Cortex of kidney (tissue), 1 donor: Measurements from ENCODE around the gene ACTR1A.

ENCODE experiments used
- DNase-seq: peaks from one replicate; lab custom pipeline; 2025; lab: John Stamatoyannopoulos, UW

The ACTR1A gene

DNA sequence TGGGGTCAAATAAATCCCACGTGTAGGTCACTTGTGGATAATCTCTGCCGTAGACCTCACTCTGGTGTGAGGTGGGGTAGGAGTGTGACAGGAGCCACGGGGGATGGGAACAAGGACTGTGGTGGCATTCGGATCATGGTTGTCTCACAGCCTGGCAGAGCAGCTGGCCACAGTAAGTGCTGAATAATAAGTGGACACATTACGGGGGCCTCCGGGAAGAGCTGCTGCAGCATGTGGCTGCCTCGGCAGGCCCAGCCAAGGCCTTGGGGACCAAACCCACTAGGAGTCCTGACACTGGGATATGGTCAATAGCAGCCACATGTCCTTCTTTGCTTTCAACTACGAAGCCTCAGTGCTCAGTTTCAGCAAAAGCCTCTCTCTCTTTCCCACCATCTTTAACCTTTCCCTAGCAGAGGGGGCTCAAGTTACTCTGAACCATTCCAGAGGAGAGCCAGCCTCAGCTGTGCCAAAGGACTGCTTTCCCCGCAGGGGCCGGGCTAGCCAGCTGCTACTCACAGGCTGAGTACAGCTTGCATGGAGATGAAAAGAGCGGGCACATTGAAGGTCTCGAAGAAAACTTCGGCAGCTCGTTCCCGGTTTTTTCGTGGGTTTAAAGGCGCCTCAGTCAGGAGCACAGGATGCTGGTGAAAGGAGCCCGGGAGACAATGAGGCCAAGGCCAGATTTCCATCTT is 17.3 kb downstream of the ACTR1A start:
- no peak for DNase-seq

DNA sequence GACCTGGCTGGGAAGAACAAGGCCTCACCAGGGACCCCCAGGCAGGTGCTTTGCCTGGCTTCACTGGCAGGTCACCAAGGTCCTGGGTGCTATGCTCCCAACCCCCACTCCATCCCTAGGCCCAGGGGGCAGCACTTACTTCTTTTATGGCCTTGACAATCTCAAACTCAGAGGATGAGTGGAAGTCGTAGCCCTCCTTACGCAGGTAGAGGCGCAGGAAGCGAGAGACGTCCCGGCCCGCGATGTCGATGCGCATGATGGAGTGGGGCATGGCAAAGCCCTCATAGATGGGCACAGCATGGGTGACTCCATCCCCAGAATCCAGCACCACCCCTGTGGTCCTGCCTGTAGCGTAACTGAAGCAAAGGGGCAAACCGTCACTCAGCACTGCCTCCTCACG is 18.5 kb downstream of the ACTR1A start:
- no peak for DNase-seq

DNA sequence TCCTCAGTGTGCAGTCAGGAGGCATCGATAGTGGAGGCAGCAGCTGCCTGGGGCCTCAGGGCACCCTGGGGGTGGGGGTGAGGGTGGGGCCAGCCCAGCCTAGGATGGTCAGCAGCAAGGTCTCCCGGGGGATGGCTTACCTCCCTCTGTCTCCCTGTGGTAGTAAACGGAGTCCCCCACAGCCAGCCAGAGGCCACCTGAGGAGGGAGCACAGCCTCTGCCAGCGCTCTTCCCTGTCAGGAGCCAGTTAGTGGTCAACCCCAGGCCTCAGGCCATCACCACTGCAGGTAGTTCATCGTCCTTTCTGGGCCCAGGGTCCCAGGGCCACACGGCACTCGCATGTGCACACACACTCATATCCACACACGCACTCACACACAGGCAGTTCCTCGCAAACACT is 22.1 kb downstream of the ACTR1A start:
- no peak for DNase-seq

DNA sequence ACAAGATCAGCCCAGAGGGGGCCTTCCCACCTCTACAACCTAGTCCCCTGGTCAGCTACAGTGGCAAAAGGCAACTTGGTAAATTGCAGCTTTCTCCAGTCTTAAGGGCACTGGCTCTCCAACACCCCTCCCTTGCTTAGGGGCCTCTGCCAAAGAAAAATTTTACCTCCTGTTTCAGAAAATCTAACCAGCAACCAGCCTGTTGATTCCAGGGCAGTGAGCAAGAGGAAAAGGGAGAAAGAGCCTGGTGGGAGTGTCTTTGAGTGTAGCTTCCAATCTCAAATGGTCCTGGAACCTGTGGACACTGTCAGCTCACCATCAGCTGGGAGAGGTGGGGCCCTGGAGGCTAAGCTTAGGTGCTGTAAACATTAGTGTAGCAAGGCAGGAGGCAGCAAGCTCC is 22.9 kb downstream of the ACTR1A start:
- DNase-seq, result no peak

DNA sequence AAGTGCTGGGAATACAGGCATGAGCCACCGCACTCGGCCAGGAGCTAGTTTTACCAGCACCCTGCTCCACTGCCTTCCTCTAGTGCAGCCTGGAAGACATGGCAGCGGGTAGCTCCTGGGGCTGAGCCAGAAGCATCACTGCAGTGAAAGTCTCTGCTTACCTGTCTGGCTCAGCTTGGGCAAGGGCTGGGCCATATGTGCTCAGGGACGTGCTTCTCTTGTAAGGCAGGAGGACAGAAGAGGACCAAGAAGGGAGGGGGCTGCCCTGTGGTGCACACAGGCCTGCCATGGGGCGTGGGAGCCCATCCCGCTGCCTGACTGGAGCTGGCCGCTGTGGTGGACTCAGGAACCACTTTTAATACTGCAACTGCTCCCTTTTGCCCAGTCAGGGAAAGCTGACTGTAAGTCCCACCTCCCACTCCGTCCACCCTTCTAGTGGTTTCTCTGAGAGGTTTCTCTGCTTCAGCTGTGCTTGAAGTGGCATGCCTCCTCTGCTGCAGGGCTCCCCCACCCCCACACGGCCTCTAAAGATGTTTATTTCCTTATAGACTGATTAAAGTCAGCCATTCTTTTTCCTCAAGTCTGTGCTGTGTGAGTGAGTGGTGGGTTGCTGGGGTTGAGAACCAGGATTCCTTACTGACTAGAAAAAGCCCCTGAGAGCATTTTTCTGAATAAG is 25.9 kb downstream of the ACTR1A start:
- DNase-seq, result no peak

DNA sequence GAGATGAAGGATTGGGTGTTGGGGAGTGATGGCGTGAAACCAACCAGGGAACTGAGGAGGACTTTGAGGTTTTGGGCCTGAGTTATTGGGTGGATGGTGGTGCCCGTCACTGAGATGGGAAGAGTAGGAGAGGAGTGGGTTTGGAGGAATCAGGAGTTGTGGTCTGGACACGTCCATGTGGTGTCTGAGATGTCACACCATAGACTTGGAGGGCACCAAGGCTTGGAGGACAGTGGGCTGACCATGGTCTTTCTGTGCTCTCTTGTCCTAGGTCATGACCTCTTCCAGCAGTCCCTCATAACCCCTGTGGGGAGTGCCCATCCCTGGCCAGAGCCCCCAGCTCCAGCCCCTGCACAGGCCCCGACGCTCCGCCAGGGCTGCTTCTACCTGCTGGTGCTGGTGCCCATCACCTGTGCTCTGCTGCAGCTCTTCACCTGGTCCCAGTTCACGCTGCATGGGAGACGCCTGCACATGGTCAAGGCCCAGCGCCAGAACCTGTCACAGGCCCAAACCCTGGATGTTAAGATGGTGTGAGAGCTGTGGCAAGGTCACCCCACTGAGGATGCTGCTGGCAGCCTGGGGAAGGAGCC is 27.0 kb downstream of the ACTR1A start:
- no peak for DNase-seq

DNA sequence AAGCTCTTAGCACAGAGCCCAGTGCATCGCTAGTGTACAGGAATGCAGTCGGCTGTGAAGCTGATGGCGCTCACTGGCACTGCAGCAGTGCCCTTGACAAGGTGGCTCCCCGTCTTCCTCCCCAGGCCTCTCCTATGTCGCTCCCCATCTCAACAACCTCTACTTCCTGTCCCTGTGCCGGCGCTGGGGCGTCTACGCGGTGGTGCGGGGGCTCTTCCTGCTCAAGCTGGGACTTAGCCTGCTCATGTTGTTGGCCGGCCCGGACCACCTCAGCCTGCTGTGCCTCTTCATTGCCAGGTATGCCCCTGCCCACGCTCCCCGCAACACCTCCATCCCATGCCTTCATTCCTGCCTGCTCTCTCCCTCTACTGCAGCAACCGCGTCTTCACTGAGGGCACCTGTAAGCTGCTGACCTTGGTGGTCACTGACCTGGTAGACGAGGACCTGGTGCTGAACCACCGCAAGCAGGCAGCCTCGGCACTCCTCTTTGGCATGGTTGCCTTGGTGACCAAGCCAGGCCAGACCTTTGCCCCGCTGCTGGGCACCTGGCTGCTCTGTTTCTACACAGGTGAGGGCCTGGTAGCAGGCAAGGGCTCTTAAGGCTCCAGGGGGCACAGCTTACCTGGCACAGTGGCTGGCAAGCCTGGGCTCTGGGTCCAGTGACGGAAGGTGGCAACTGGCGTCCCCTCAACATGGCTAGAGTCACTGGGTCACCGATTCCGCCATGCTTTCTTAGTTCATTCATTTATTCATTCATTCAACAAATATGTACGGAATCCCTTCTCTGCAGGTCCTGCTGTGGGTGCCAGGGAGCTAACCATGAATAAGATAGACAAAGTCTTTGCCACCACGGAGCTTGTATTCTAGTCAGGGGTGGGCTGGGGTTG is 28.8 kb downstream of the ACTR1A start:
- DNase-seq, result no peak

DNA sequence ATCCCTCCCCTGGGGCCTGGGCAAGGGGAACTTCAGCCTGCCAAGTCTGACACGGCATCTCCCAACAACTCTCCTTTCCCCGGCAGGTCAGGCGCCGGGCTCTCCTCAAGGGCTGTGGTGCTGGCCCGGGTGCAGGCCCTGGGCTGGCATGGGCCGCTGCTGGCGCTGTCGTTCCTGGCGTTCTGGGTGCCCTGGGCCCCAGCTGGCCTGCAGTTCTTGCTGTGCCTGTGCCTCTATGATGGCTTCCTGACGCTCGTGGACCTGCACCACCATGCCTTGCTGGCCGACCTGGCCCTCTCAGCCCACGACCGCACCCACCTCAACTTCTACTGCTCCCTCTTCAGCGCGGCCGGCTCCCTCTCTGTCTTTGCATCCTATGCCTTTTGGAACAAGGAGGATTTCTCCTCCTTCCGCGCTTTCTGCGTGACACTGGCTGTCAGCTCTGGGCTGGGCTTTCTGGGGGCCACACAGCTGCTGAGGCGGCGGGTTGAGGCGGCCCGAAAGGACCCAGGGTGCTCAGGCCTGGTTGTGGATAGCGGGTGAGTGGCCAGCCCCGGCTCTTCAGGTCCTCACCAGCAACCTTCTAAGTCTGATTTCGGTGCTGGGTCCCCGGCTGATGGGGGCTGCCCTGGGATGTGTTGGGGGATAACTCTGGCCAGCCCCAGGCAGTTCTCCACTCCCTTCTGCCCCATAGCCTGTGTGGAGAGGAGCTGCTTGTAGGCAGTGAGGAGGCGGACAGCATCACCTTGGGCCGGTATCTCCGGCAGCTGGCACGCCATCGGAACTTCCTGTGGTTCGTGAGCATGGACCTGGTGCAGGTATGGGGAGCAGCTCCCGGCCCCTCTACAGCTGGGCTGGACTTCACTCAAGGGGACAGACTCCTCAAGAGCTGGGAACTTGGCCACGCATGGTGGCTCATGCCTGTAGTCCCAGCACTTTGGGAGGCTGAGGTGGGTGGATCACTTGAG is 31.6 kb downstream of the ACTR1A start:
- DNase-seq, result no peak

DNA sequence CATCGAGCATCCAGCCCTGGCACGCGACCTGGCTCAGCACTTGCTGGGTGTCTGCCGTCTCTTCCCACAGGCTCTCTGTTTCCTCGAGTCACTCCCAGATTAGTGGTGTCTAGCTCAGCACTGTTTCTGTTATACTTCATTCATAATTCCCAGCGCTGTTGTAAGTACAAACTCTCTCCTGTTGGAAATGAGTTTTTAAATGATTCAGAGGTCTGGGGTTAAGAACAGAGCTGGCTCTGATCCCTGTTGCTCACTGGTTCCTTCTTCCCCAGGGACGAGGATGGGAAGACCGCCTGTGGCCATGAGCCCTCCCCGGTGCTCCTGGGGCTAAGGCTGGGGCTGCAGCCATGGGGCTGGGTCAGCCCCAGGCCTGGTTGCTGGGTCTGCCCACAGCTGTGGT is 33.8 kb downstream of the ACTR1A start:
- no peak for DNase-seq

DNA sequence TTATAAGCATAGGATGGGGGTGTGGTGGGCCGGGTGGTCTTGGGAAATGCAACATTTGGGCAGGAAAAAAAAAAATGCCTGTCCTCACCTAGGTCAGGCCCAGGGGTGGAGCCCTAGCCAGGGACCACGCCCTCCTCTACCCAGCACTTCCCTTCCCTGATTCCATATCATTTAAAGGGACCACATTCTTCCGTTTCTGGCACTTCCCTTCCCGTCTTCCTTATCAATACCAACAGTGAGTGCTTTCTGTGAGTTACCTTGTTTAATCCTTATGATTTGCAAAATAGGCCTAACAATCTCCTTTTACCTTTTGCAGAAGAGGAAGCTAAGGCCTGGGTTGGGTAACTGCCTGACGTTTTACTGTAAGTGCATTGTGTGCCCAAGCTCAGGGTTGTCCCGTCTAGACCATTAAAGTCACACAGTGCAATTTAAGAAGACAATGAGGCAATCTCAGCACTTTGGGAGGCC is 34.5 kb downstream of the ACTR1A start:
- no peak for DNase-seq

DNA sequence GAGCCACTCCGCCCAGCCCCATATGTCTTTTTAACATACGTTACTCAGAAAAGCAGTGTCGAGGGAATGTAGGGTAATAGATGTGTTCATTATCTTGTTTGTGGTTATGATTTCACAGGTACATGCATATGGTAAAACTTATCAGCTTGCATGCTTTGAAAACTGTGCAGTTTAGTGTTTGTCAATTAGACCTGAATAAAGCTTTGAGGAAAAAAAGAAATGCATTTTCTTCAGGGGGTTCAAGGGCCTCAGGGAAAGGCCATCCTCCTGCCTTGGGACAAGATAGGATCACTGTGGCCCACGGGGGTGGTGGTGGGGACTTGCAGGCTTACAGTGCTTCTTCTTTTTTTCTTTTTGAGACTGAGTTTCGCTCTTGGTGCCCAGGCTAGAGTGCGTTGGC is 35.2 kb downstream of the ACTR1A start:
- DNase-seq, result no peak

DNA sequence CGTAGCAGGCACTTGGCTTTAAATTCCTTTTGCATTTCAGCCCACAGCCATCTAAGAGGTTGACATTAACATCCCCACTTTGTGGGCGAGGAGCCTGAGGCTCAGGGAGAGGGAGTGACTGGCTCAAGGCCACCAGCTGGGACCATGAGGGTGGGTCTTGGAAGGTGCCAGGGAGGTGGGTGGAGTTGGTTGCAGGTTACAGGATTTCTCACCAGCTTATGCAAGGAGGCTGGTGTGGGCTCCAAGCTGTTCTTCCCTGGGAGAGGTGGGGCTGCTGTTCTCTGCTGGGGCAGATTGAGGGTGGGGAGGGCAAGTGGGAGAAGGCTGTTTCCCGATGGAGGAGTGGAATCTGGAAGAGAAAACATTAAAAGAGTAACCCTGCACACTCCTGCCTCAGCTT is 37.0 kb downstream of the ACTR1A start:
- no peak for DNase-seq

DNA sequence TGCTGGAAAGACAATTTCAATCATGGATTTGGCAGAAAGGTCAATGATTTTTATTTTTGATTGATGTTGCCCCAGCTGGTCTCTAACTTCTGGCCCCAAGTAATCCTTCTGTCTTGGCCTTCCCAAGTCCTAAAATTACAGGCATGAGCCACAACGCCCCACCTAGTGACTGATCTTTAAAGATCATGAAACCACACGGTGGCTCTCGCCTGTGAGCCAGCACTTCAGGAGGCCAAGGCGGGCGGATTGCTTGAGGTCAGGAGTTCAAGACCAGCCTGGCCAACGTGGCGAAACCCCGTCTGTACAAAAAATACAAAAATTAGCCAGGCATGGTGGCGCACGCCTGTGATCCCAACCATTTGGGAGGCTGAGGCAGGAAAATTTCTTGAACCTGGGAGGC is 38.5 kb downstream of the ACTR1A start:
- no peak for DNase-seq

DNA sequence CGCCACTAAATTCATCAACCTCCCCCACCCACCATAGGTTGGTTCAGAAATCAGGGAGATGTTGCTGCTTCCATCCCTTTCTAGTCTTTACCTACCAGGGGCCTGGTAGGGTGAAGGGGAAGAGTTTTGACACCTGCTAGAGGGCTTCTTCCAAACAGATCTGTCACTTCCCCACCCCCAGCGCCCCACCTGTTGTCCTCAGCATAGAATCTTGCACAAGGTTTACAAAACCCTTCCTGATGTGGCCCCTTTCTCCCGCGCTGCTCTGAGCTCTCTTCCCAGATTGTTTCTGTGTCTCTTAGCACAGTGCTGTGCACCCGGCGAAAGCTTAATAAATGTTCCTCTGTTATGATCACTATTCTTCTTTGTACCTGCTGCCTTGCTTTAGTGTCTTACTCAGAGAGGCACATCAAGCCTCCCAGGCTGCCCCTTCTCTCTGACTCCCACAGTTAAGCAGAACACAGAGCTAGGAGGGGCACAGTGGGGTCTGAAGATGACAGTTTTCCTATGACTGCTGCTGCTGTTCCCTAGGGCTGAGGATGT is 39.9 kb downstream of the ACTR1A start:
- DNase-seq, result no peak

DNA sequence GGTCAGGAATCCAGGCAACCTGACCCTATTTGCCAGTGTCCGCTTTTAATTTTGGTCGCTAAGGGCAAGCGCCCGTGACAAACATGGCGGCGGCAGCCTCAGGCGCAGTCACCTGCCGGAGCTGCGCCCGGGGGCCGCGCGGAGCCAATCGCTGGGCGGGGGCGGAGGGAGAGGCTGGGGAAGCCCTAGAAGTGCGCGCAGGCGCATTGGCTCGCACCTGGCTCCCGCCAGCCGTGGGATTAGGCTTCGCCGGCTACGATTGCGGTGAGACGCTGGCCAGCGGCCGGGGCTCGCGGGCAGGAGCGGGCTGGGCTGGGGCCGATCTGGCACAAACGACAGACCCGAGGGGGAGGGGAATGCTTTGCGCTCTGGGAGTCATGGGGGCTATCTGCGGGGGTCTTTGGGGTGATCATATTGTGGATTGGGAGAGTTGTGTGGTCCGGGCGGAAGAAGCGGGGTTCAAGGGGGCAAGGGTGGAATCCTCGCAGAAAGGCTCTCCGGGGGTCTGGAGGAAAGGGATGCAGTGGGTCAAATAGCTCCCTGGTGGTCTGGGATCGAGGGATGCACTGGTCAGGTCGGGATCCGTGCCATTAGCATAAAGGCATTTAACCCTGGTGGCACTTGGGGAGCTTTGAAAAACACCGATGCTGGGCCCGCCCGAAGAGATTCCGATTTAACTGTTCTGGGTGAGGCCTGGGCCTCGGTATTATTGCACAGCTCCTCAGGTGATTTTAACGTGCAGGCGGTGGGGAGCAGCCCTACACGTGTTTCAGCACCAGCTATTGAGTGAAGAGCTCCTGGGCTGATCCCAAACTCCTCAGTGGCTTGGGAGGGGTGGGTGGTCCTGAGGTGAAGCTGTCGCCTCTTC is 41.1 kb downstream of the ACTR1A start:
- DNase-seq, result peak; percentile 54

DNA sequence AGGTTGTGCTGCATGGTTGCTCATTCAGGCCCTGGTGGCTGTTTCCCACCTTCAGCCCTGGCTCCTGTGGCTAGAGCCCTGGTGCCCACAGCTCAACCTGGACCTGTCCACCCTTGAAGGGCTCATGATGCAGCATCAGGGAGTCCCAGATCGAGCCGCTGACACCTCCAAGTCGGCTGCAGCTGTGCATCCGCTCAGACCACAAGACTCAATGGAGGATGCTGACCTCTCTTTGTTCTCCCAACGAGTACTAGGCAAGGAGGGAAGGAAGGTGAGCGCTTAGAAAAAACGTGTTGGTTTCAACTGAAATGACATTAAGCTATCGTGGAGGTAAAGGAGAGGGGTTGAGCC is 41.7 kb downstream of the ACTR1A start:
- DNase-seq, result no peak

DNA sequence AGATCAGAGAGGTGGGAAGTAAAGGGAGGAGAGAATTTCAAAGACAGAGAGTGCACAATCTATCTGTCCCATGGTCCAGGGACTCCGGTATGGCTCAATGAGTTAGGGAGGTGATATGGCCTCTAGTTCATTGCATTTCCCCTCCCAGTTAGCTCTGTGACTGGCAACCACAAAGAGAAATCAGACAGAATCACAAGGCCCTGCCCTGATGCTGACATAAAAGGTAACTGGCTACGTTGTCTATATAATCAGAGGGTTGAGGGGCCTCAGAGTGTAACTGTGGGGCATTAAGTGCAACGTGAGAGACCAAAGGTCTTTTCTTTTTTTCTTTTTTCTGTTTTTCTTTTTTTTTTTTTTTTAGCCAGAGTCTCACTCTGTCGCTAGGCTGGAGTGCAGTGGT is 43.9 kb downstream of the ACTR1A start:
- DNase-seq, result no peak

DNA sequence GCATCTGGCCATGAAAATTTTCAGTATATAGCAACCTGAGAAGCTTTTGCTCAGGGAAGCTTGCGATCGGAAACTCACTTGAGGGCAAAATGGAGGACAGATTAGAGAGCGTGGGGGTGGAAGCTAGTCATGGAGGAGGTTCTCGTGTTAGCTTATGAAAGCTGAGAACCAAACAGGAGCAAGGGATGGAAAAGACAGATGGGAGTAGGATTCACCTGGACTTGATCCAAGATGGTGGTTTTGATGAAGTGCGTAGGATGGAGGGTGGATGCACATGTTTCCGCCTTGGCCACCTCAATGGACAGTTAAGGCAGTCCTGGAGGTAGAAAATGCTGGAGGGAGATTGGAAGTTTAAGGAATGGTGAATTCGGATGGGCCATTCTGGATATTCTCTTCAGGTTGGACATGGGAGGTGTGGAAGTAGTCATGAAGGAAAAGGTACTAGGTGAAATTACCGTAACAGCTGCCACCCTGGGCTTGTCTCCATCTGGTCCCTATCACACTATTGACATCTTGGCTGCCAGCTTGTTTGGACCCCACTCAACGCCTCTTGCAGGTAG is 44.8 kb downstream of the ACTR1A start:
- DNase-seq, result no peak

DNA sequence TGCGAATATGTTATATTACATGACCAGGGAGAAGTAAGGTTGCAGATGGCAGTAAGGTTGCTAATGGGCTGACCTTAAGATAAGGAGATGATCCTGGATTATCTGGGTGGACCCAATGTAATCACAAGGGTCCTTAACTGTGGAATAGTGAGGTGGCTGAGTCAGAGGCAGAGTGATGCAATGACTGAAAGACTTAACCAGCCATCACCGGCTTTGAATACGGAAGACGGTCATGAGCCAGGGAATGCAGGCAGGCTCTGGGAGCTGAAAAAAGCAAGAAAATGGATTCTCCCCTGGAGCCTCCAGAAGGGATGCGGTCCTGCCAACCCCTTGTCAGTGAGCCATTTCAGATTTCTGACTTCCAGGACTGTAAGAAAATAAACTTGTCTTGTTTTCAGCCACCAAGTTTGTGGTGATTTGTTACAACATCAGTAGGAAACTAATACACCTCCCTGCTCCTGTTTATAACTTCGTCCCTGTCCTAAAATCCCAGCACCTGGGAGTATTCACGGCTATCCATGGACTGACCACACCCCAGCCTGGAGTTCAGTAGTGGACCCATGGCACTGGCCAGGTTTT is 46.5 kb downstream of the ACTR1A start:
- DNase-seq, result no peak
